LNCaP clone FGC (cell line): Measurements from ENCODE around the gene CAV3.
"Not testable (repeated sequence)": the region's sequence is repeated elsewhere in the genome, so short reads cannot be mapped to it uniquely, and the experiment has no call there.

ENCODE experiments used
- DNase-seq: peaks from one replicate; pipeline ENCODE4 v3.0.0-alpha.2; 2011; ENCODE audit warnings: low read depth
- H3K4me3 ChIP-seq: 2 replicates; pipeline ENCODE4 v1.5.1; 2011; ENCODE audit warnings: mild to moderate bottlenecking, low read depth, low read length, control low read depth
- CTCF ChIP-seq: IDR thresholded peaks from 2 replicates; pipeline ENCODE4 v1.5.1; 2012; ENCODE audit warnings: mild to moderate bottlenecking; ENCODE audit not compliant: control insufficient read depth, insufficient read depth; ENCODE audit errors: extremely low read depth

CAV3 gene

GRCh38 chr3:8712045-8712907 lies 21.3 kb upstream of the CAV3 start:
- DNase-seq, result no peak
- no peak overlapping the region for H3K4me3 ChIP-seq
- TF ChIP-seq CTCF, result no peak

GRCh38 chr3:8712908-8713255 lies 20.7 kb upstream of the CAV3 start:
- no peak overlapping the region for H3K4me3 ChIP-seq
- TF ChIP-seq CTCF, result no peak
- DNase-seq, result no peak

- no peak overlapping the region for H3K4me3 ChIP-seq
- no peak for TF ChIP-seq CTCF
- DNase-seq, result no peak
These were observed 19.5 kb upstream of the CAV3 start for GRCh38 chr3:8713901-8714759.

- DNase-seq, H3K4me3 ChIP-seq: not testable (repeated sequence)
These were observed 17.8 kb upstream of the CAV3 start for GRCh38 chr3:8715757-8716156.

GRCh38 chr3:8722808-8723207 lies 10.8 kb upstream of the CAV3 start:
- no peak for DNase-seq
- no peak overlapping the region for H3K4me3 ChIP-seq
- TF ChIP-seq CTCF, result no peak

- no peak for TF ChIP-seq CTCF
- no peak for DNase-seq
These were observed 10.0 kb upstream of the CAV3 start for GRCh38 chr3:8723612-8724011.

GRCh38 chr3:8724108-8724752 lies 9.4 kb upstream of the CAV3 start:
- no peak for TF ChIP-seq CTCF
- H3K4me3 ChIP-seq, result no peak overlapping the region
- DNase-seq, result no peak

More at GRCh38 chr3:8723612-8724011, 10.0 kb upstream of the CAV3 start:
- H3K4me3 ChIP-seq, result no peak overlapping the region
